CD4-positive, alpha-beta T cell treated with Interleukin-17A for 4 hours (primary cell): ENCODE measurements around the gene KAT6B.
A peak's percentile ranks its signal among the peaks of the same experiment; 100 is the strongest.
"Not testable (repeated sequence)": the region's sequence is repeated elsewhere in the genome, so short reads cannot be mapped to it uniquely, and the experiment has no call there.

ENCODE experiments used
- DNase-seq: peaks from one replicate; pipeline ENCODE4 v3.0.0-alpha.2; 2020; ENCODE audit warnings: mixed read lengths

The KAT6B gene

GRCh38 chr10:74893329-74893728 is 66.9 kb downstream of the KAT6B start:
- not testable (repeated sequence) for DNase-seq

- DNase-seq = no peak
These were observed 70.6 kb downstream of the KAT6B start for GRCh38 chr10:74896788-74897527.

- DNase-seq = peak; percentile 32
These were observed 72.0 kb downstream of the KAT6B start for GRCh38 chr10:74898201-74898976.

- peak; percentile 13 for DNase-seq
These were observed 73.9 kb downstream of the KAT6B start for GRCh38 chr10:74900297-74900696.

- no peak for DNase-seq
These were observed 74.9 kb downstream of the KAT6B start for GRCh38 chr10:74901301-74901700.

- DNase-seq = no peak
These were observed 75.6 kb downstream of the KAT6B start for GRCh38 chr10:74901867-74902450.

- DNase-seq = no peak
These were observed 77.1 kb downstream of the KAT6B start for GRCh38 chr10:74903491-74903890.

GRCh38 chr10:74906611-74907198 is 80.3 kb downstream of the KAT6B start:
- no peak for DNase-seq

- no peak for DNase-seq
These were observed 83.3 kb downstream of the KAT6B start for GRCh38 chr10:74909670-74910069.

GRCh38 chr10:74910241-74910975 is 84.0 kb downstream of the KAT6B start:
- DNase-seq = no peak

- DNase-seq = no peak
These were observed 84.6 kb downstream of the KAT6B start for GRCh38 chr10:74910976-74911350.

- no peak for DNase-seq
These were observed 85.8 kb downstream of the KAT6B start for GRCh38 chr10:74912182-74912581.

- DNase-seq = no peak
These were observed 86.3 kb downstream of the KAT6B start for GRCh38 chr10:74912682-74913081.

- DNase-seq = no peak
These were observed 87.1 kb downstream of the KAT6B start for GRCh38 chr10:74913377-74913979.

- DNase-seq = no peak
These were observed 89.9 kb downstream of the KAT6B start for GRCh38 chr10:74916283-74916682.

GRCh38 chr10:74917481-74918077 is 91.2 kb downstream of the KAT6B start:
- no peak for DNase-seq

- no peak for DNase-seq
These were observed 93.3 kb downstream of the KAT6B start for GRCh38 chr10:74919671-74920070.

- not testable (repeated sequence) for DNase-seq
These were observed 94.7 kb downstream of the KAT6B start for GRCh38 chr10:74921070-74921469.

GRCh38 chr10:74921744-74922143 is 95.3 kb downstream of the KAT6B start:
- no peak for DNase-seq

GRCh38 chr10:74922921-74923320 is 96.5 kb downstream of the KAT6B start:
- DNase-seq = no peak

- DNase-seq = no peak
These were observed 97.2 kb downstream of the KAT6B start for GRCh38 chr10:74923556-74923955.
